ENCODE measurements around the gene DENND11.
A peak's percentile ranks its signal among the peaks of the same experiment; 100 is the strongest.

Gene DENND11

DNA sequence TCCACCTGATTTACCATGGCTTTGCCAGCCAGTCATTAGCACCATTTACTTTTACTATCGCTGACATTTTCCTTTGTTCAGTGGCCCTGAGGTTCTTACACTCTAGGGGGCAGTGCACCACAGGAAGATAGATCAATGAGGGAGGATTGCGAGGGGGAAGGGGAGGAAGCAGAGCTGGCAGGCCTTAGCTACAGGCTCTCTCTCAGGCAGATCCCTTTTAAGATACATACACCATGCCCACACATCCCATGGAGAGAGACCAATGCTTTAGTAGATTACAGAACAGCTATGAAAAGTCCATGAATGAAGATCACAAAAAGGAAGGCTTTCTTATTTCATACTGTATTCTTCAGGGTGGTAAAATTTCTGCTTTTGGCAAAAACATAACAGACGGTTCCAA is 47.4 kb downstream of the DENND11 start:
- peak; percentile 77 for TF ChIP-seq CTCF (IDR thresholded peaks at IDR 0.05; ENCODE audit: low read depth, low read length)
- DNase-seq (ENCODE audit: extremely low read depth, low read depth) = peak; percentile 34

DNA sequence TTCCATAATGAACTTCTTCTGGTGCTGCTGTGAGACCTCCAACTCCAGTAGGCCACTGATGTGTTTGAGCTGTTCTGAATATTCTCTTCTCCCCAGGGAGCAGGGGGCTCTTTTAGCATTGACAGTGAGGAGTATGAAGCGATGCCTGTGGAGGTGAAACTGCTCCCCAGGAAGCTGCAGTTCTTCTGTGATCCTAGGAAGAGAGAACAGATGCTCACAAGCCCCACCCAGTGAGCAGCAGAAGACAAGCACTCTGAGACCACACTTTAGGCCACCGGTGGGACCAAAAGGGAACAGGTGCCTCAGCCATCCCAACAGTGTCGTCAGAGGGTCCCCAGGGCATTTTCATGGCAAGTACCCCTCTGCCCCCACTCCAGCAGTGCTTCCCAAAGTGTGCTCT is 49.3 kb downstream of the DENND11 start:
- no peak for TF ChIP-seq CTCF (IDR thresholded peaks at IDR 0.05; ENCODE audit: low read depth, low read length)

More for the DNA sequence above, 49.3 kb downstream of the DENND11 start:
- DNase-seq (ENCODE audit: extremely low read depth, low read depth) = no peak

Data from AG09319 (cell line).